NB4 (cell line): ENCODE results near the gene LGALS12.

Experiments
- DNase-seq: peaks from one replicate; pipeline ENCODE4 v3.0.0; 2010; ENCODE audit warnings: low read depth
- H3K4me3 ChIP-seq: one replicate; pipeline ENCODE4 v1.5.1; 2011; ENCODE audit warnings: mild to moderate bottlenecking, low read depth, low read length, moderate library complexity
- CTCF ChIP-seq: IDR thresholded peaks from one replicate; pipeline ENCODE4 v1.5.1; 2012; ENCODE audit warnings: low read depth, low read length
- MAX ChIP-seq: IDR thresholded peaks from 2 replicates; pipeline ENCODE4 v1.6.1; 2011; ENCODE audit warnings: low read depth, low read length
- MYC ChIP-seq: IDR thresholded peaks from 2 replicates; pipeline ENCODE4 v1.6.1; 2011; ENCODE audit warnings: low read depth, low read length
- POLR2A ChIP-seq: IDR thresholded peaks from 2 replicates; pipeline ENCODE4 v1.6.1; 2011; ENCODE audit warnings: mild to moderate bottlenecking; ENCODE audit not compliant: insufficient read length; ENCODE audit errors: extremely low read depth

LGALS12 gene

GRCh38 chr11:63557570-63557969 lies 51.7 kb downstream of the LGALS12 start:
- DNase-seq, result no peak
- no peak overlapping the region for H3K4me3 ChIP-seq

GRCh38 chr11:63558459-63559157 lies 52.7 kb downstream of the LGALS12 start:
- no peak for TF ChIP-seq MAX
- TF ChIP-seq MYC, result no peak
- TF ChIP-seq CTCF, result no peak
- no peak for TF ChIP-seq POLR2A
- DNase-seq, result no peak
- H3K4me3 ChIP-seq, result no peak overlapping the region

More at GRCh38 chr11:63557570-63557969, 51.7 kb downstream of the LGALS12 start:
- no peak for TF ChIP-seq POLR2A
- no peak for TF ChIP-seq MYC

GRCh38 chr11:63560506-63561180 lies 54.8 kb downstream of the LGALS12 start:
- DNase-seq, result no peak
- no peak for TF ChIP-seq MAX
- no peak for TF ChIP-seq MYC
- TF ChIP-seq CTCF, result no peak
- TF ChIP-seq POLR2A, result no peak
- H3K4me3 ChIP-seq, result no peak overlapping the region

GRCh38 chr11:63563201-63564055 lies 57.5 kb downstream of the LGALS12 start, which contains the start of gene PLAAT2:
Gene PLAAT2 (minus strand): TSS chr11:63563379. CDS start chr11:63563324, 55 bp downstream.
- no peak within 1 kb of the TSS for H3K4me3 ChIP-seq
- no peak for DNase-seq
- TF ChIP-seq CTCF (no peak), POLR2A (no peak), MYC (no peak), MAX (no peak)

- DNase-seq, result no peak
- H3K4me3 ChIP-seq, result no peak overlapping the region
- no peak for TF ChIP-seq POLR2A
- TF ChIP-seq MAX, result no peak
- TF ChIP-seq MYC, result no peak
- TF ChIP-seq CTCF, result no peak
These were observed 58.3 kb downstream of the LGALS12 start for GRCh38 chr11:63564056-63564774.
